BLaER1 treated with 17β-estradiol and CSF1 and Interleukin-3, amounts not matched to agents 10 nM and 100 nM (cell line): ENCODE data around the gene BFSP1.

Experiments
- H3K27ac ChIP-seq, 11 experiments: shearing (Covaris generic); formaldehyde crosslinking; 2 replicates each; pipeline ENCODE4 v1.8.1; 2022
- H3K27me3 ChIP-seq, 11 experiments: shearing (Covaris generic); formaldehyde crosslinking; 2 replicates each; pipeline ENCODE4 v1.8.1; 2022
- H3K36me3 ChIP-seq, 11 experiments: shearing (Covaris generic); formaldehyde crosslinking; 2 replicates each; pipeline ENCODE4 v1.8.1; 2022
- H3K4me1 ChIP-seq, 10 experiments: shearing (Covaris generic); formaldehyde crosslinking; 2 replicates each; pipeline ENCODE4 v1.8.1; 2022
- H3K4me2 ChIP-seq, 11 experiments: shearing (Covaris generic); formaldehyde crosslinking; 2 replicates each; pipeline ENCODE4 v1.8.1; 2022
- H3K4me3 ChIP-seq, 10 experiments: shearing (Covaris generic); formaldehyde crosslinking; 2 replicates each; pipeline ENCODE4 v1.8.1; 2022
- H3K9ac ChIP-seq, 11 experiments: shearing (Covaris generic); formaldehyde crosslinking; 2 replicates each; pipeline ENCODE4 v1.8.1; 2022
- H3K9me3 ChIP-seq, 11 experiments: shearing (Covaris generic); formaldehyde crosslinking; replicated peaks in 1 of 11; 2 replicates each; pipeline ENCODE4 v1.8.1; 2022
- H4K20me1 ChIP-seq, 11 experiments: shearing (Covaris generic); formaldehyde crosslinking; 2 replicates each; pipeline ENCODE4 v1.8.1; 2022
- Cebpa-rat ChIP-seq, 11 experiments: shearing (Covaris generic); IDR thresholded peaks; 2 replicates each; pipeline ENCODE4 v1.8.1; 2022

BFSP1 gene

GRCh38 chr20:17545127-17545526 is 13.9 kb upstream of the BFSP1 start:
- H3K27me3 ChIP-seq: no peaks in the 10 kb centered on the region
- no peaks in the 10 kb centered on the region for H3K36me3 ChIP-seq
- TF ChIP-seq Cebpa-rat (IDR thresholded peaks at IDR 0.05): no peak
- no peak overlapping the region for H3K9ac ChIP-seq
- H3K4me1 ChIP-seq: no peaks in the 10 kb centered on the region
- no peak overlapping the region for H3K27ac ChIP-seq
- no peak overlapping the region for H3K4me3 ChIP-seq
- H4K20me1 ChIP-seq: no peaks in the 10 kb centered on the region
- H3K4me2 ChIP-seq: no peak overlapping the region
- H3K9me3 ChIP-seq: no peaks in the 10 kb centered on the region

- no peak overlapping the region for H3K4me2 ChIP-seq
- no peak overlapping the region for H3K4me3 ChIP-seq
- peaks cover 0 to 5% (median 5%) of the 10 kb centered on the region in 10 experiments; a peak in 17 of 20 replicates for H3K4me1 ChIP-seq
- H3K27ac ChIP-seq: no peak overlapping the region
- H4K20me1 ChIP-seq: no peaks in the 10 kb centered on the region
- H3K9me3 ChIP-seq: no peaks in the 10 kb centered on the region
- no peak overlapping the region for H3K9ac ChIP-seq
- no peak for TF ChIP-seq Cebpa-rat (IDR thresholded peaks at IDR 0.05)
- no peaks in the 10 kb centered on the region for H3K27me3 ChIP-seq
- no peaks in the 10 kb centered on the region for H3K36me3 ChIP-seq
These were observed 12.5 kb upstream of the BFSP1 start for GRCh38 chr20:17543531-17544131.

GRCh38 chr20:17542993-17543412 is 11.8 kb upstream of the BFSP1 start:
- Histone ChIP-seq H3K36me3 (no peaks in the 10 kb centered on the region), H3K4me3 (no peak overlapping the region), H3K4me1 (peaks cover 0 to 12% (median 11%) of the 10 kb centered on the region in 10 experiments; a peak in 17 of 20 replicates)

GRCh38 chr20:17542481-17542880 is 11.3 kb upstream of the BFSP1 start:
- no peaks in the 10 kb centered on the region for H3K9me3 ChIP-seq
- no peak overlapping the region for H3K27ac ChIP-seq
- H4K20me1 ChIP-seq: no peaks in the 10 kb centered on the region
- H3K9ac ChIP-seq: no peak overlapping the region
- H3K4me3 ChIP-seq: no peak overlapping the region
- peaks cover 0 to 17% (median 16%) of the 10 kb centered on the region in 10 experiments; a peak in 17 of 20 replicates for H3K4me1 ChIP-seq
- H3K4me2 ChIP-seq: no peak overlapping the region
- H3K27me3 ChIP-seq: no peaks in the 10 kb centered on the region
- H3K36me3 ChIP-seq: no peaks in the 10 kb centered on the region
- no peak for TF ChIP-seq Cebpa-rat (IDR thresholded peaks at IDR 0.05)

More at GRCh38 chr20:17542993-17543412, 11.8 kb upstream of the BFSP1 start:
- no peaks in the 10 kb centered on the region for H3K9me3 ChIP-seq
- no peak overlapping the region for H3K9ac ChIP-seq
- H4K20me1 ChIP-seq: no peaks in the 10 kb centered on the region
- no peak for TF ChIP-seq Cebpa-rat (IDR thresholded peaks at IDR 0.05)
- no peak overlapping the region for H3K27ac ChIP-seq
- no peak overlapping the region for H3K4me2 ChIP-seq
- H3K27me3 ChIP-seq: no peaks in the 10 kb centered on the region

- H3K9me3 ChIP-seq: no peaks in the 10 kb centered on the region
- H3K27ac ChIP-seq: no peak overlapping the region
- no peak for TF ChIP-seq Cebpa-rat (IDR thresholded peaks at IDR 0.05)
- H3K9ac ChIP-seq: no peak overlapping the region
- no peaks in the 10 kb centered on the region for H4K20me1 ChIP-seq
- no peak overlapping the region for H3K4me2 ChIP-seq
- H3K4me3 ChIP-seq: no peak overlapping the region
- H3K27me3 ChIP-seq: no peaks in the 10 kb centered on the region
- no peaks in the 10 kb centered on the region for H3K36me3 ChIP-seq
- peaks cover 0 to 22% (median 21%) of the 10 kb centered on the region in 10 experiments; a peak in 17 of 20 replicates for H3K4me1 ChIP-seq
These were observed 10.8 kb upstream of the BFSP1 start for GRCh38 chr20:17541996-17542395.

GRCh38 chr20:17541596-17541995 is 10.4 kb upstream of the BFSP1 start:
- Histone ChIP-seq H3K4me1 (peaks cover 0 to 26% (median 22%) of the 10 kb centered on the region in 10 experiments; a peak in 17 of 20 replicates), H3K36me3 (no peaks in the 10 kb centered on the region), H3K4me2 (no peak overlapping the region), H3K27me3 (no peaks in the 10 kb centered on the region), H3K9ac (no peak overlapping the region), H3K4me3 (no peak overlapping the region), H3K27ac (no peak overlapping the region), H4K20me1 (no peaks in the 10 kb centered on the region), H3K9me3 (no peaks in the 10 kb centered on the region)
- TF ChIP-seq Cebpa-rat (IDR thresholded peaks at IDR 0.05): no peak

GRCh38 chr20:17538517-17539170 is 7.5 kb upstream of the BFSP1 start:
- H3K36me3 ChIP-seq: no peaks in the 10 kb centered on the region
- H3K4me2 ChIP-seq: peak overlapping the region in 9 of 11 experiments; percentile 5 to 47 (median 37); a peak in 15 of 22 replicates
- no peak overlapping the region for H3K27ac ChIP-seq
- no peaks in the 10 kb centered on the region for H4K20me1 ChIP-seq
- no peaks in the 10 kb centered on the region for H3K27me3 ChIP-seq
- H3K4me3 ChIP-seq: no peak overlapping the region
- H3K4me1 ChIP-seq: peaks cover 4 to 33% (median 28%) of the 10 kb centered on the region in 10 experiments; a peak in 19 of 20 replicates
- no peaks in the 10 kb centered on the region for H3K9me3 ChIP-seq
- no peak for TF ChIP-seq Cebpa-rat (IDR thresholded peaks at IDR 0.05)
- no peak overlapping the region for H3K9ac ChIP-seq

GRCh38 chr20:17537959-17538358 is 6.8 kb upstream of the BFSP1 start:
- TF ChIP-seq Cebpa-rat (IDR thresholded peaks at IDR 0.05): no peak
- H3K27ac ChIP-seq: no peak overlapping the region
- peaks cover 11 to 39% (median 35%) of the 10 kb centered on the region in 10 experiments; a peak in 19 of 20 replicates for H3K4me1 ChIP-seq
- no peak overlapping the region for H3K9ac ChIP-seq
- H3K27me3 ChIP-seq: no peaks in the 10 kb centered on the region
- peak overlapping the region in 8 of 11 experiments; percentile 2 to 47 (median 26); a peak in 13 of 22 replicates for H3K4me2 ChIP-seq
- no peaks in the 10 kb centered on the region for H4K20me1 ChIP-seq
- no peak overlapping the region for H3K4me3 ChIP-seq
- H3K36me3 ChIP-seq: no peaks in the 10 kb centered on the region
- no peaks in the 10 kb centered on the region for H3K9me3 ChIP-seq

GRCh38 chr20:17536944-17537444 is 5.8 kb upstream of the BFSP1 start:
- peak overlapping the region in 6 of 11 experiments; percentile 9 to 47 (median 40); a peak in 9 of 22 replicates for H3K4me2 ChIP-seq

More at GRCh38 chr20:17536944-17537444, 5.8 kb upstream of the BFSP1 start:
- no peaks in the 10 kb centered on the region for H3K36me3 ChIP-seq
- H3K27me3 ChIP-seq: peaks cover 1 to 4% (median 3%) of the 10 kb centered on the region in 11 experiments; a peak in 20 of 22 replicates
- no peaks in the 10 kb centered on the region for H3K9me3 ChIP-seq
- no peak for TF ChIP-seq Cebpa-rat (IDR thresholded peaks at IDR 0.05)
- no peak overlapping the region for H3K9ac ChIP-seq
- no peak overlapping the region for H3K4me3 ChIP-seq
- H3K27ac ChIP-seq: 0 out of 22 replicates have a peak overlapping the region, but pooled peaks of 1 of the 11 experiments have one; percentile 14
- H4K20me1 ChIP-seq: no peaks in the 10 kb centered on the region
- peaks cover 13 to 40% (median 35%) of the 10 kb centered on the region in 10 experiments for H3K4me1 ChIP-seq
